Esophagus muscularis mucosa (tissue), 3 donors: ENCODE measurements around the gene SEMA4B.

Source experiments
- CTCF ChIP-seq, 3 experiments: fragments of 200-600 bp in 2 of 3; fragments of 450-650 bp in 1 of 3; sonication (generic) in 2 of 3; IDR thresholded peaks; one replicate each; pipeline ENCODE4 v1.5.1; 2017 to 2019; ENCODE audit warnings: antibody characterized with exemption in 3 of 3, mild to moderate bottlenecking in 2 of 3, moderate library complexity in 1 of 3
- EP300 ChIP-seq: sonication (generic); formaldehyde crosslinking; IDR thresholded peaks from one replicate; pipeline ENCODE4 v1.6.1; 2017; ENCODE audit warnings: antibody characterized with exemption

GRCh38 chr15:90208356-90208755 lies 7.2 kb downstream of the SEMA4B start:
- TF ChIP-seq CTCF (IDR thresholded peaks at IDR 0.05), result no peak
- TF ChIP-seq EP300, result no peak
